GM23338 (cell line): ENCODE results near the gene SUSD3. TPM values are rescaled to one million over a fixed set of nuclear protein-coding genes. Genes with fewer than 3 reads are reported as not detected.

Experiments
- ATAC-seq: fragments of 200-7000 bp; cut with Tn5 transposase; 3 replicates; pipeline ENCODE4 v1.9.1; 2020
- DNase-seq: peaks from one replicate; pipeline ENCODE4 v3.0.0-alpha.2; 2015; ENCODE audit warnings: low spot score
- H2AFZ ChIP-seq: fragments of 200-600 bp; sonication (generic); 2 replicates; pipeline ENCODE4 v1.8.0; 2016; ENCODE audit warnings: antibody characterized with exemption, mild to moderate bottlenecking, moderate library complexity
- H3F3A ChIP-seq: fragments of 200-600 bp; sonication (generic); replicated peaks from 2 replicates; pipeline ENCODE4 v1.8.0; 2017; ENCODE audit warnings: antibody characterized with exemption, mixed run types, low read depth
- H3K27ac ChIP-seq: fragments of 200-600 bp; sonication (generic); 2 replicates; pipeline ENCODE4 v1.6.1; 2016; ENCODE audit warnings: low read depth
- H3K27me3 ChIP-seq: fragments of 200-600 bp; sonication (generic); 2 replicates; pipeline ENCODE4 v1.8.0; 2016; ENCODE audit warnings: mild to moderate bottlenecking, mixed run types, moderate library complexity; ENCODE audit not compliant: insufficient read depth
- H3K36me3 ChIP-seq: fragments of 200-600 bp; sonication (generic); 2 replicates; pipeline ENCODE4 v1.8.0; 2016; ENCODE audit warnings: mild to moderate bottlenecking; ENCODE audit not compliant: insufficient read depth
- H3K4me1 ChIP-seq: fragments of 200-600 bp; sonication (generic); 2 replicates; pipeline ENCODE4 v1.8.0; 2016; ENCODE audit warnings: mild to moderate bottlenecking, moderate library complexity; ENCODE audit not compliant: insufficient read depth
- H3K4me2 ChIP-seq: fragments of 200-600 bp; sonication (generic); 2 replicates; pipeline ENCODE4 v1.7.1; 2017; ENCODE audit warnings: mixed run types
- H3K4me3 ChIP-seq: fragments of 200-600 bp; sonication (generic); 2 replicates; pipeline ENCODE4 v1.6.1; 2016; ENCODE audit warnings: mixed run types
- H3K79me2 ChIP-seq: fragments of 200-600 bp; sonication (generic); replicated peaks from 2 replicates; pipeline ENCODE4 v1.8.0; 2017; ENCODE audit warnings: mild to moderate bottlenecking; ENCODE audit not compliant: insufficient read depth
- H3K9me2 ChIP-seq: fragments of 200-600 bp; sonication (generic); 2 replicates; pipeline ENCODE4 v1.8.0; 2017; ENCODE audit not compliant: insufficient read depth
- H4K20me1 ChIP-seq: fragments of 200-600 bp; sonication (generic); replicated peaks from 2 replicates; pipeline ENCODE4 v1.8.0; 2017; ENCODE audit warnings: mild to moderate bottlenecking; ENCODE audit not compliant: insufficient read depth
- H3K27ac Mint-ChIP-seq: 2 replicates; pipeline ENCODE4 v1.8.0; 2020; ENCODE audit warnings: inconsistent platforms, mild to moderate bottlenecking, moderate library complexity, mixed read lengths
- H3K27me3 Mint-ChIP-seq: 3 replicates; pipeline ENCODE4 v1.8.0; 2022; ENCODE audit warnings: low read depth, mild to moderate bottlenecking, moderate library complexity, mixed read lengths, inconsistent platforms; ENCODE audit not compliant: insufficient read depth, poor library complexity
- H3K36me3 Mint-ChIP-seq: 3 replicates; pipeline ENCODE4 v1.8.0; 2021; ENCODE audit warnings: low read depth, mild to moderate bottlenecking, inconsistent platforms, moderate library complexity, mixed read lengths
- H3K4me1 Mint-ChIP-seq: 3 replicates; pipeline ENCODE4 v1.8.0; 2020; ENCODE audit warnings: mild to moderate bottlenecking, inconsistent platforms, mixed read lengths
- H3K4me3 Mint-ChIP-seq: 3 replicates; pipeline ENCODE4 v1.8.0; 2021; ENCODE audit warnings: moderate library complexity, mild to moderate bottlenecking, inconsistent platforms, mixed read lengths
- H3K9me3 Mint-ChIP-seq: 3 replicates; pipeline ENCODE4 v1.8.0; 2020; ENCODE audit warnings: moderate library complexity, mild to moderate bottlenecking, inconsistent platforms, mixed read lengths
- CREB1 ChIP-seq: fragments of 250-450 bp; sonication (Bioruptor Pico); IDR thresholded peaks from 2 replicates; pipeline ENCODE4 v1.5.0; 2020; ENCODE audit warnings: low read depth, mild to moderate bottlenecking, moderate library complexity
- ETS1 ChIP-seq: IDR thresholded peaks from 2 replicates; pipeline ENCODE4 v1.6.1; 2016; ENCODE audit warnings: antibody characterized with exemption
- EZH2 ChIP-seq: fragments of 200-600 bp; sonication (generic); IDR thresholded peaks from one replicate; pipeline ENCODE4 v1.8.0; 2017; ENCODE audit warnings: antibody characterized with exemption, mild to moderate bottlenecking, low read depth; ENCODE audit not compliant: unreplicated experiment
- EZH2phosphoT487 ChIP-seq: fragments of 200-600 bp; sonication (generic); IDR thresholded peaks from one replicate; pipeline ENCODE4 v1.8.1; 2018; ENCODE audit warnings: antibody characterized with exemption; ENCODE audit not compliant: unreplicated experiment
- JUNB ChIP-seq: IDR thresholded peaks from one replicate; pipeline ENCODE4 v1.6.1; 2016; ENCODE audit warnings: antibody characterized with exemption; ENCODE audit not compliant: unreplicated experiment
- NANOG ChIP-seq: IDR thresholded peaks from 2 replicates; pipeline ENCODE4 v1.6.1; 2016; ENCODE audit warnings: antibody characterized with exemption, borderline replicate concordance
- POLR2AphosphoS5 ChIP-seq: IDR thresholded peaks from 2 replicates; pipeline ENCODE4 v1.6.1; 2016; ENCODE audit warnings: antibody characterized with exemption, low read depth
- REST ChIP-seq: IDR thresholded peaks from one replicate; pipeline ENCODE4 v1.6.1; 2018; ENCODE audit warnings: antibody characterized with exemption; ENCODE audit not compliant: unreplicated experiment
- STAT1 ChIP-seq: IDR thresholded peaks from one replicate; pipeline ENCODE4 v1.6.1; 2016; ENCODE audit warnings: antibody characterized with exemption; ENCODE audit not compliant: unreplicated experiment
- ZNF114 ChIP-seq: fragments of 250-450 bp; sonication (Bioruptor Pico); IDR thresholded peaks from 2 replicates; pipeline ENCODE4 v1.5.0; 2020; ENCODE audit warnings: mild to moderate bottlenecking, moderate library complexity
- ZNF331 ChIP-seq: fragments of 250-450 bp; sonication (Bioruptor Pico); IDR thresholded peaks from 2 replicates; pipeline ENCODE4 v1.5.0; 2020; ENCODE audit warnings: low read depth, mild to moderate bottlenecking, moderate library complexity
- ZNF462 ChIP-seq: fragments of 250-450 bp; sonication (Bioruptor Pico); IDR thresholded peaks from 2 replicates; pipeline ENCODE4 v1.5.0; 2020; ENCODE audit warnings: mild to moderate bottlenecking, moderate library complexity
- polyA plus RNA-seq: library from polyadenylated mRNA; unstranded; fragments of >200 nt; fragmentation: Nextera tagmentation; extraction: Ambion mirVana; gene quantifications from 2 replicates; pipeline ENCODE4 v1.2.1, GENCODE V29; 2016
- total RNA-seq: library from RNA; depleted of rRNA; stranded (reverse); fragments of >200 nt; shearing (Covaris generic); gene quantifications from 2 replicates; pipeline ENCODE4 v1.2.3, GENCODE V29; 2014
- TF ChIP-seq, protein P1 (sequence below), 2 experiments: fragments of 200-600 bp in 1 of 2; sonication (generic) in 1 of 2; conservative IDR thresholded peaks; 2 replicates each; pipeline versions ENCODE4 v1.5.1 to v1.6.1; 2016 to 2017; ENCODE audit warnings: antibody characterized with exemption in 2 of 2, low read depth in 2 of 2, mild to moderate bottlenecking in 2 of 2, moderate library complexity in 1 of 2

The SUSD3 gene
- total and polyA plus RNA-seq, 2 experiments from 2014 or later, result 6.9 to 20.1 TPM

DNA sequence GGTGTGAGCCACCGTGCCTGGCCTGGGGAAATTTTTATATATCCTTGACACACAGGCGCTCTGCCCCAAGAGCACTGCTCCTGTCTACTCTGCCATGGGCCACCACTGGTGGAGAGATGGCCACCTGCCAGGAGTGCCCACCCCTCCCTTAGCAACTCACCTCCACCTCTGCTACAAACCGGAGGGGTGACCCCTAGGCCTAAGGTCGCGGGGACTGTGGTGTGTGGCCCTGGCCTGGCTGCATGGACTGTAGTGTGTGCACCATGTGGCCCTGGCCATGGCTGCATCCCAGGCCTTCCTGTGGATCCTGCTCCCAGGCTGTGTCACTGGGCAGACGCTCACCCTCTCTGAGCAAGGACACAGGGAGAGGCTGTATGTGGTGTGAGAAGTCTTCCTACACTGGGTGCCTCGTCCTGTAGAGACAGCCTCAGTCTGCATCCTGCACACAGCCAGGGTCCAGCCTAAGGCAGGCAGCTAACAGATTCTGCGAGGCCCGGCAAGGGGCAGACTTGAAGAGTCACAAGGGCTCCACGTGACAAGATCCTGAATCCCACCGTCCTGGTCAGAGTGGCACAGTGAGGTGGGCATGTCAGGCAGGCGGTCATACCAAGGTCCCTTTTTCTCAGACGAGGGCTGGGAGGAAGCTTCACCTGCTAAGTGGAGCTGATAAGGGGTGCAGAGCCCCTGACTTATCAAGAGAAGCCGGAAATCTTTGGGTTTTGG, 65.2 kb downstream of the SUSD3 start:
- ATAC-seq, result no peak
- H3K36me3 ChIP-seq, result no peaks in the 10 kb centered on the region

More for the DNA sequence above, 65.2 kb downstream of the SUSD3 start:
- Histone ChIP-seq H3K27ac (no peak overlapping the region), H3K4me3 (no peak overlapping the region), H2AFZ (no peak overlapping the region), H3K9me2 (no peaks in the 10 kb centered on the region), H4K20me1 (no peaks in the 10 kb centered on the region), H3K79me2 (no peaks in the 10 kb centered on the region), H3F3A (no peaks in the 10 kb centered on the region), H3K27me3 (no peaks in the 10 kb centered on the region), H3K4me1 (peaks cover 8% of the 10 kb centered on the region), H3K4me2 (no peak overlapping the region)
- Mint-ChIP-seq H3K36me3 (peaks cover 5% of the 10 kb centered on the region; the same call in 2 of the 3 replicates), H3K4me3 (no peak overlapping the region), H3K27ac (no peak overlapping the region), H3K27me3 (peaks cover 5% of the 10 kb centered on the region), H3K4me1 (peaks cover 18% of the 10 kb centered on the region), H3K9me3 (no peaks in the 10 kb centered on the region)
- TF ChIP-seq, protein P1, sequence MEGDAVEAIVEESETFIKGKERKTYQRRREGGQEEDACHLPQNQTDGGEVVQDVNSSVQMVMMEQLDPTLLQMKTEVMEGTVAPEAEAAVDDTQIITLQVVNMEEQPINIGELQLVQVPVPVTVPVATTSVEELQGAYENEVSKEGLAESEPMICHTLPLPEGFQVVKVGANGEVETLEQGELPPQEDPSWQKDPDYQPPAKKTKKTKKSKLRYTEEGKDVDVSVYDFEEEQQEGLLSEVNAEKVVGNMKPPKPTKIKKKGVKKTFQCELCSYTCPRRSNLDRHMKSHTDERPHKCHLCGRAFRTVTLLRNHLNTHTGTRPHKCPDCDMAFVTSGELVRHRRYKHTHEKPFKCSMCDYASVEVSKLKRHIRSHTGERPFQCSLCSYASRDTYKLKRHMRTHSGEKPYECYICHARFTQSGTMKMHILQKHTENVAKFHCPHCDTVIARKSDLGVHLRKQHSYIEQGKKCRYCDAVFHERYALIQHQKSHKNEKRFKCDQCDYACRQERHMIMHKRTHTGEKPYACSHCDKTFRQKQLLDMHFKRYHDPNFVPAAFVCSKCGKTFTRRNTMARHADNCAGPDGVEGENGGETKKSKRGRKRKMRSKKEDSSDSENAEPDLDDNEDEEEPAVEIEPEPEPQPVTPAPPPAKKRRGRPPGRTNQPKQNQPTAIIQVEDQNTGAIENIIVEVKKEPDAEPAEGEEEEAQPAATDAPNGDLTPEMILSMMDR (conservative IDR thresholded peaks at IDR 0.05; ENCODE audit: low read depth in 2 of 2), result no peak
- TF ChIP-seq ZNF114, result no peak
- no peak for TF ChIP-seq ZNF462 (CRISPR knock-in tag)
- no peak for TF ChIP-seq NANOG
- TF ChIP-seq REST, result no peak
- no peak for TF ChIP-seq CREB1 (CRISPR knock-in tag)
- TF ChIP-seq JUNB, result no peak
- no peak for TF ChIP-seq ZNF331 (CRISPR knock-in tag)
- no peak for TF ChIP-seq STAT1
- no peak for TF ChIP-seq POLR2AphosphoS5
- TF ChIP-seq EZH2phosphoT487, result no peak
- no peak for TF ChIP-seq ETS1
- TF ChIP-seq EZH2, result no peak
- no peak for DNase-seq
